SU-DHL-6 (cell line): ENCODE measurements around the gene JMJD6.

ENCODE experiments used
- H2AFZ ChIP-seq: fragments of 200-600 bp; sonication (generic); 2 replicates; pipeline ENCODE4 v1.6.1; 2014; ENCODE audit warnings: low read depth, mild to moderate bottlenecking, moderate library complexity, mixed read lengths, antibody characterized with exemption, low read length; ENCODE audit not compliant: severe bottlenecking
- H3F3A ChIP-seq: fragments of 200-600 bp; shearing (Covaris generic); 2 replicates; pipeline ENCODE4 v1.6.0; 2016; ENCODE audit warnings: antibody characterized with exemption, mild to moderate bottlenecking; ENCODE audit not compliant: insufficient read depth
- H3K27ac ChIP-seq: fragments of 200-600 bp; sonication (generic); 2 replicates; pipeline ENCODE4 v1.5.1; 2016; ENCODE audit warnings: low read depth, mild to moderate bottlenecking, low read length, moderate library complexity, mixed read lengths
- H3K27me3 ChIP-seq: fragments of 200-600 bp; sonication (generic), shearing (Covaris generic); 2 replicates; pipeline ENCODE4 v1.6.0; 2014; ENCODE audit warnings: mild to moderate bottlenecking, low read length
- H3K36me3 ChIP-seq: fragments of 200-600 bp; sonication (generic); 2 replicates; pipeline ENCODE4 v1.6.1; 2014; ENCODE audit warnings: mild to moderate bottlenecking, low read length, mixed read lengths
- H3K4me2 ChIP-seq: fragments of 300-600, 200-600 bp; shearing (Covaris generic), sonication (generic); 2 replicates; pipeline ENCODE4 v1.6.0; 2014; ENCODE audit warnings: low read length, low read depth, mild to moderate bottlenecking; ENCODE audit not compliant: poor library complexity, severe bottlenecking
- H3K4me3 ChIP-seq: fragments of 200-600 bp; sonication (generic); 2 replicates; pipeline ENCODE4 v1.5.1; 2014; ENCODE audit warnings: antibody characterized with exemption, low read length, mild to moderate bottlenecking, mixed read lengths; ENCODE audit not compliant: insufficient read depth, poor library complexity, severe bottlenecking
- H3K79me2 ChIP-seq: fragments of 200-600 bp; sonication (generic); 2 replicates; pipeline ENCODE4 v1.6.1; 2014; ENCODE audit warnings: mild to moderate bottlenecking, low read length, moderate library complexity; ENCODE audit not compliant: insufficient read depth
- H3K9ac ChIP-seq: fragments of 200-600 bp; sonication (generic); 2 replicates; pipeline ENCODE4 v1.7.0; 2014; ENCODE audit warnings: mild to moderate bottlenecking, low read length
- H3K9me2 ChIP-seq: fragments of 200-600 bp; sonication (generic); replicated peaks from 2 replicates; pipeline ENCODE4 v1.6.1; 2014; ENCODE audit warnings: low read length; ENCODE audit not compliant: insufficient read depth
- H3K9me3 ChIP-seq: fragments of 200-600 bp; sonication (generic); 2 replicates; pipeline ENCODE4 v1.6.1; 2014; ENCODE audit warnings: low read length, mixed read lengths; ENCODE audit not compliant: insufficient read depth
- H4K20me1 ChIP-seq: fragments of 200-600 bp; sonication (generic); 2 replicates; pipeline ENCODE4 v1.6.1; 2014; ENCODE audit warnings: low read depth, mild to moderate bottlenecking, antibody characterized with exemption, low read length, moderate library complexity, mixed read lengths
- EZH2phosphoT487 ChIP-seq: fragments of 200-600 bp; sonication (generic), shearing (Covaris generic); conservative IDR thresholded peaks from 2 replicates; pipeline ENCODE4 v1.6.1; 2018; ENCODE audit warnings: mild to moderate bottlenecking, antibody characterized with exemption, low read length, moderate library complexity, mixed read lengths
- TF ChIP-seq, protein P1 (sequence below): fragments of 200-600 bp; sonication (generic); IDR thresholded peaks from one replicate; pipeline ENCODE4 v1.5.1; 2017; ENCODE audit warnings: antibody characterized with exemption, mild to moderate bottlenecking, low read length, moderate library complexity; ENCODE audit not compliant: insufficient read depth, poor library complexity, severe bottlenecking

The JMJD6 gene

DNA sequence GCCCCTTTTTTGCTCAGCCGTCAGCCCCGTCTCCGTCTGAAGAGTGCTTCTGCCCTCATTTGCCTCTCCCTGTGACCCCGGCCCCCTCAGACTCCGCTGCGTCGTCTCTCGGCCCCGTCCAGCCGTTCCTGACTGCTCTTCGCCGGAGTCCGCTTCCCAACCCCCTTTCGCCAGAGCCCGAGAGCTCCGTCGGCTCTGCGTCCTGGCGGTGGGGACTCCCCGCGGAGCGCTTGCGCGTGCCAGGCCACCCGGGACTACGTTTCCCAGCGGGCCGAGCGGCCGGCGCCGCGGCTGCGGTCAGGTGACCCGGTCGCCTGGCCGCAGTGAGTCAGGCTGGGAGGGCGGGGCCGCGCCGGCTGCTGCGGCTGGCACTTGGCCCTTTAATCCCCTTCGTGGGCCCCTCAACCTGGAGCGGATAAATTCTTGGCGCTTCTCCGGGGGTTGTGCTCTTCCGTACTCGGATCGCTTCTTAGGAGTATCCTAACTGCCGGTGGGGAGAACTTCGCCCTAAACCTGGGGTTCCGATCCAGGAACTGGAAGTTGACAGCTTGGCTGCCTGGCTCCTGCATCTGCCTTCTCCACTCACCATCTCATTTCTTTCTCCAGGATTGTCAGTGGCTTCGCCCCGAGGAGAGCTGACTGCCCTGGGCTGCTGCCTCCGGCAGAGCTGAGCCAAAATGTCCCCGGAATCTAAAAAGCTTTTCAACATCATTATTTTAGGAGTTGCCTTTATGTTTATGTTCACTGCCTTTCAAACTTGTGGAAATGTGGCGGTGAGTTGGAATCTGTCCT lies 11.5 kb upstream of the JMJD6 start, which contains the start of gene MFSD11:
Gene MFSD11 (plus strand): TSS at position 444 of the 792 bp plus-strand sequence. CDS start 234 bp downstream, at position 678.
- H4K20me1 ChIP-seq = peaks cover 19% of the 10 kb centered on the region
- H3K9me3 ChIP-seq = no peaks in the 10 kb centered on the region
- H3K4me3 ChIP-seq = peak within 1 kb of the TSS; percentile 99
- peak within 1 kb of the TSS; percentile 77 for H2AFZ ChIP-seq
- peak within 1 kb of the TSS; percentile 98 for H3K4me2 ChIP-seq
- H3K9ac ChIP-seq = peak within 1 kb of the TSS; percentile 100
- peaks cover 43% of the 10 kb centered on the region for H3K36me3 ChIP-seq
- no peaks in the 10 kb centered on the region for H3K9me2 ChIP-seq
- H3K79me2 ChIP-seq = peaks cover 60% of the 10 kb centered on the region
- H3F3A ChIP-seq = peaks cover 34% of the 10 kb centered on the region
- TF ChIP-seq, protein P1, sequence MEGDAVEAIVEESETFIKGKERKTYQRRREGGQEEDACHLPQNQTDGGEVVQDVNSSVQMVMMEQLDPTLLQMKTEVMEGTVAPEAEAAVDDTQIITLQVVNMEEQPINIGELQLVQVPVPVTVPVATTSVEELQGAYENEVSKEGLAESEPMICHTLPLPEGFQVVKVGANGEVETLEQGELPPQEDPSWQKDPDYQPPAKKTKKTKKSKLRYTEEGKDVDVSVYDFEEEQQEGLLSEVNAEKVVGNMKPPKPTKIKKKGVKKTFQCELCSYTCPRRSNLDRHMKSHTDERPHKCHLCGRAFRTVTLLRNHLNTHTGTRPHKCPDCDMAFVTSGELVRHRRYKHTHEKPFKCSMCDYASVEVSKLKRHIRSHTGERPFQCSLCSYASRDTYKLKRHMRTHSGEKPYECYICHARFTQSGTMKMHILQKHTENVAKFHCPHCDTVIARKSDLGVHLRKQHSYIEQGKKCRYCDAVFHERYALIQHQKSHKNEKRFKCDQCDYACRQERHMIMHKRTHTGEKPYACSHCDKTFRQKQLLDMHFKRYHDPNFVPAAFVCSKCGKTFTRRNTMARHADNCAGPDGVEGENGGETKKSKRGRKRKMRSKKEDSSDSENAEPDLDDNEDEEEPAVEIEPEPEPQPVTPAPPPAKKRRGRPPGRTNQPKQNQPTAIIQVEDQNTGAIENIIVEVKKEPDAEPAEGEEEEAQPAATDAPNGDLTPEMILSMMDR = no peak
- TF ChIP-seq EZH2phosphoT487 = no peak
- H3K27me3 ChIP-seq = no peaks in the 10 kb centered on the region
- H3K27ac ChIP-seq = peak within 1 kb of the TSS; percentile 94

DNA sequence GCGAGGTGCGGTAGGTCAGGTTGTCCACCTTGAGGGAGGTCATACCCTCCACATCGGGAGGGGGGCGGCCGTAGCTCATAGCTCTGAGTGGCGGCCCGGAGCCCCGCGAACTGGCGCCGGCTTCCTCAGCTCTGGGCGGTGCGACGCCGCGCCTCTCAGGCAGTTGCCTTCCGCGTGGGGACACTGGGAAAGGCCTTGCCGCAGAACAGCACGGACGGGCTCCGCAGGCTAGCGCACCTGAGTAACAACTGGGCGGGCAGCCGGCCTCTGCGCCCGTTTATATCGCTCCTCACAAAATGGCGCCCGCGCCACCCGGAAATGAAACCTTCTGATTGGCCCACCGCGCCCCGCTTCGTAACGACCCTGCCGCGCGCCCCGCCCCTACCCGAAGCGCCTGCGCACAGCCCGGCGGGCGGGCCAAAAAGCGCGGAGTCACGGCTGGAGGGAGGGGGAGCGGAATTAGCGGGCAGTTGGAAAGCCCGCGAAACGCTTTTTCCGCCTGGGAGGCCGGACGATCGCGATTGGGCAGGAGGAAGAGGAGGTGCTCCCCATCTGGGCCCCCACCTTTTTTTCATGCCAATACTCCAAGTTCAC lies 10.8 kb upstream of the JMJD6 start, which contains the start of gene SRSF2:
Gene SRSF2 (minus strand): TSS at position 250 of the 594 bp plus-strand sequence. CDS start 171 bp downstream, at position 79.
- Histone ChIP-seq H3K36me3 (peaks cover 48% of the 10 kb centered on the region), H3K27ac (peak within 1 kb of the TSS; percentile 94), H3K27me3 (no peaks in the 10 kb centered on the region), H3K9me2 (no peaks in the 10 kb centered on the region), H4K20me1 (peaks cover 19% of the 10 kb centered on the region), H3K79me2 (peaks cover 66% of the 10 kb centered on the region), H3K9ac (peak within 1 kb of the TSS; percentile 100), H3K4me3 (peak within 1 kb of the TSS; percentile 99), H2AFZ (peak within 1 kb of the TSS; percentile 77), H3K4me2 (peak within 1 kb of the TSS; percentile 98), H3K9me3 (no peaks in the 10 kb centered on the region), H3F3A (peaks cover 41% of the 10 kb centered on the region)
- TF ChIP-seq, protein P1 = no peak

DNA sequence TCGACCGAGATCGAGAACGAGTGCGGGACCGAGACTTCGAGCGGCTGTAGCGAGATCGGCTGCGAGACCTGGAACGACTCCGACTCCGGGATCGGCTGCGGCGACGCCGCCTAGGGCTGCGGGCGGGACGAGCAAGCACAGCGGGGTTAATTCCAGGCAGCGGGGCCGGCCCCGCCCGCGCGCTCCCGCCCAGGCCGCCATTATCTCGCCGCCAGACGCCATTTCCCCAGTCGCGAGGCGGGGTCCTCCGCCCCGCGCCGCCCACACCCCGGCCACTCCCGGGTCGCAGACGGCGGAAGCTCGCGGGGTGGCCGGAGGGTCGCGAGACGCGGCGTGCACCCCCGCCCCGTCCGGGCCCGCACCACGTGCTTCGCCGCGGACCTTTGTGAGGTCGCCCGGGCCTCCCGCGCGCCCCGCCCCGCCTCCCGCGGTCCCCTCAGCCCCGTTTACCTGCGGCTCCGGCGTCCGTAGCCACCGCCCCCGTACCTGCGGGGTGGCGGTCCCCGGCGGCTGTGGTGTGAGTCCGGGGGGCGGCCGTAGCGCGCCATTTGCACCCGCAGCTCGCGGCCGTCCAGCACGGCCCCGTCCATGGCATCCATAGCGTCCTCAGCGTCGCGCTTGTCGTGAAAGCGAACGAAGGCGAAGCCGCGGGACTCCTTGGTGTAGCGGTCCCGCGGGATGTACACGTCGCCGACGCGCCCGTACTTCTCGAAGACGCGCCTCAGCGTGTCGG lies 10.1 kb upstream of the JMJD6 start:
- Histone ChIP-seq H3K36me3 (peaks cover 48% of the 10 kb centered on the region), H3F3A (peaks cover 48% of the 10 kb centered on the region), H2AFZ (no peak overlapping the region), H3K4me3 (peak overlapping the region; percentile 99), H3K79me2 (peaks cover 70% of the 10 kb centered on the region), H3K9me2 (no peaks in the 10 kb centered on the region), H3K9ac (peak overlapping the region; percentile 100), H3K9me3 (no peaks in the 10 kb centered on the region), H3K27me3 (no peaks in the 10 kb centered on the region), H3K27ac (peak overlapping the region; percentile 94), H3K4me2 (peak overlapping the region; percentile 98), H4K20me1 (peaks cover 19% of the 10 kb centered on the region)
- TF ChIP-seq, protein P1 = no peak
- no peak for TF ChIP-seq EZH2phosphoT487
